HCT116 (cell line): ENCODE data around the gene GRIK1. TPM values are rescaled to one million over a fixed set of nuclear protein-coding genes. Genes with fewer than 3 reads are reported as not detected.

Experiments used
- ATAC-seq: fragments of 200-7000 bp; cut with Tn5 transposase; 2 replicates; pipeline ENCODE4 v1.9.1; 2020; ENCODE audit warnings: mild to moderate bottlenecking, moderate library complexity
- BruUV-seq: library from RNA; stranded (reverse); fragments of 400-500 nt; replicated peaks from 2 replicates; lab custom pipeline; 2021; lab: Mats Ljungman, UMichigan
- CTCF ChIA-PET: fragments of 300-600 bp; sonication (Branson Sonifier 250); formaldehyde crosslinking; loops from one replicate; lab custom pipeline; 2021; ENCODE audit warnings: antibody characterized with exemption; lab: Charles Lee
- POLR2A ChIA-PET: fragments of 300-600, 350-600 bp; sonication (Branson Sonifier 250); formaldehyde crosslinking; loops from one replicate; lab custom pipeline; 2021; ENCODE audit warnings: antibody characterized with exemption; lab: Charles Lee
- RAD21 ChIA-PET, 2 experiments: fragments of 300-600 bp; sonication (Branson Sonifier 250); formaldehyde crosslinking; loops; one replicate each; lab custom pipeline; 2023; ENCODE audit warnings: low total read pairs in 2 of 2; ENCODE audit not compliant: uncharacterized antibody in 2 of 2, unreplicated experiment in 2 of 2, low non-redundant PET in 1 of 2; lab: Charles Lee
- DNase-seq: peaks from one replicate; pipeline ENCODE4 v3.0.0-alpha.2; 2010; ENCODE audit warnings: low read depth, low spot score
- H2AFZ ChIP-seq: fragments of 200-600 bp; shearing (Covaris generic), sonication (generic); 2 replicates; pipeline ENCODE4 v1.6.1; 2017; ENCODE audit warnings: low read depth, mixed run types, mixed read lengths, antibody characterized with exemption, low read length; ENCODE audit not compliant: poor library complexity, severe bottlenecking
- H3K27ac ChIP-seq: 2 replicates; pipeline ENCODE4 v1.5.1; 2012; ENCODE audit warnings: low read depth, low read length
- H3K27me3 ChIP-seq: fragments of 200-600 bp; sonication (generic); 2 replicates; pipeline ENCODE4 v1.6.1; 2016; ENCODE audit warnings: mixed run types, low read length, mixed read lengths; ENCODE audit not compliant: insufficient read depth
- H3K36me3 ChIP-seq, 2 experiments: fragments of 200-500 bp in 1 of 2; fragments of 200-600 bp in 1 of 2; sonication (Bioruptor generic) in 1 of 2; sonication (generic) in 1 of 2; 2 replicates each; pipeline versions ENCODE4 v1.5.1 to v1.6.1; 2014 to 2016; ENCODE audit warnings: low read length in 2 of 2, inconsistent platforms in 1 of 2, mixed read lengths in 1 of 2, mixed run types in 1 of 2; ENCODE audit not compliant: insufficient read depth in 2 of 2, control insufficient read depth in 1 of 2
- H3K4me1 ChIP-seq, 2 experiments: fragments of 200-600 bp in 1 of 2; sonication (generic) in 1 of 2; 2 replicates each; pipeline versions ENCODE4 v1.5.1 to v1.6.1; 2012 to 2017; ENCODE audit warnings: low read length in 2 of 2, inconsistent platforms in 1 of 2, mild to moderate bottlenecking in 1 of 2, mixed read lengths in 1 of 2, mixed run types in 1 of 2, moderate library complexity in 1 of 2; ENCODE audit not compliant: insufficient read depth in 2 of 2, control insufficient read depth in 1 of 2
- H3K4me2 ChIP-seq: fragments of 200-600 bp; sonication (generic); 2 replicates; pipeline ENCODE4 v1.6.1; 2017; ENCODE audit warnings: mixed run types, low read length, mixed read lengths
- H3K4me3 ChIP-seq, 2 experiments: fragments of 200-600 bp in 1 of 2; sonication (generic) in 1 of 2; replicated peaks in 1 of 2; 2 replicates each; pipeline ENCODE4 v1.5.1; 2011 to 2016; ENCODE audit warnings: low read length in 2 of 2, control low read depth in 1 of 2, low read depth in 1 of 2, mild to moderate bottlenecking in 1 of 2, mixed read lengths in 1 of 2, mixed run types in 1 of 2
- H3K79me2 ChIP-seq: fragments of 200-600 bp; sonication (generic); 2 replicates; pipeline ENCODE4 v1.6.1; 2017; ENCODE audit warnings: mild to moderate bottlenecking, mixed run types, low read length, moderate library complexity, mixed read lengths; ENCODE audit not compliant: insufficient read depth
- H3K9ac ChIP-seq: fragments of 200-600 bp; sonication (generic); 2 replicates; pipeline ENCODE4 v1.6.1; 2016; ENCODE audit warnings: low read length, mixed read lengths
- H3K9me2 ChIP-seq: fragments of 200-600 bp; sonication (generic), shearing (Covaris generic); 2 replicates; pipeline ENCODE4 v1.6.1; 2017; ENCODE audit warnings: mixed run types, mild to moderate bottlenecking, moderate library complexity; ENCODE audit not compliant: insufficient read depth
- H3K9me3 ChIP-seq, 2 experiments: fragments of 200-500 bp in 1 of 2; fragments of 200-600 bp in 1 of 2; sonication (Bioruptor generic) in 1 of 2; sonication (generic) in 1 of 2; 2 replicates each; pipeline ENCODE4 v1.6.1; 2014 to 2017; ENCODE audit warnings: low read length in 2 of 2, mixed read lengths in 2 of 2, inconsistent platforms in 1 of 2, low read depth in 1 of 2, mild to moderate bottlenecking in 1 of 2, mixed run types in 1 of 2, moderate library complexity in 1 of 2; ENCODE audit not compliant: control insufficient read depth in 1 of 2, insufficient read depth in 1 of 2
- H4K20me1 ChIP-seq: fragments of 200-600 bp; sonication (generic), shearing (Covaris generic); 2 replicates; pipeline ENCODE4 v1.6.1; 2017; ENCODE audit warnings: mixed run types, mild to moderate bottlenecking, moderate library complexity; ENCODE audit not compliant: insufficient read depth
- CEBPB ChIP-seq: IDR thresholded peaks from 2 replicates; pipeline ENCODE4 v1.6.1; 2012; ENCODE audit warnings: low read depth
- EGR1 ChIP-seq: IDR thresholded peaks from 2 replicates; pipeline ENCODE4 v1.6.1; 2012; ENCODE audit warnings: low read depth
- JUND ChIP-seq: IDR thresholded peaks from 2 replicates; pipeline ENCODE4 v1.6.1; 2012
- MAX ChIP-seq: IDR thresholded peaks from 2 replicates; pipeline ENCODE4 v1.6.1; 2012
- POLR2AphosphoS5 ChIP-seq: IDR thresholded peaks from 2 replicates; pipeline ENCODE4 v1.6.1; 2011; ENCODE audit warnings: mild to moderate bottlenecking, low read depth, low read length, moderate library complexity
- RAD21 ChIP-seq: IDR thresholded peaks from 2 replicates; pipeline ENCODE4 v1.6.1; 2012; ENCODE audit warnings: low read depth, mild to moderate bottlenecking
- REST ChIP-seq: IDR thresholded peaks from 2 replicates; pipeline ENCODE4 v1.6.1; 2012; ENCODE audit warnings: low read depth
- ZBTB33 ChIP-seq: IDR thresholded peaks from 2 replicates; pipeline ENCODE4 v1.6.1; 2011; ENCODE audit warnings: mild to moderate bottlenecking, low read length, moderate library complexity; ENCODE audit not compliant: insufficient replicate concordance; ENCODE audit errors: extremely low read depth
- ZFX ChIP-seq: fragments of 450-650 bp; IDR thresholded peaks from 2 replicates; pipeline ENCODE4 v1.6.1; 2017
- ZNF274 ChIP-seq: fragments of 200-500 bp; sonication (Bioruptor generic); IDR thresholded peaks from 2 replicates; pipeline ENCODE4 v1.6.1; 2014; ENCODE audit warnings: mild to moderate bottlenecking, low read depth, low read length, inconsistent platforms
- intact Hi-C: fragments of 100-400 bp; cut with micrococcal nuclease; formaldehyde crosslinking; loops from 2 replicates; pipeline ENCODE4 v1.10.0; 2022
- total RNA-seq: library from RNA; stranded (reverse); gene quantifications from one replicate; pipeline ENCODE4 v1.2.1, GENCODE V29; 2021; ENCODE audit not compliant: unreplicated experiment

Gene GRIK1
- total RNA-seq, 1 experiment from 2014 or later: not detected

DNA sequence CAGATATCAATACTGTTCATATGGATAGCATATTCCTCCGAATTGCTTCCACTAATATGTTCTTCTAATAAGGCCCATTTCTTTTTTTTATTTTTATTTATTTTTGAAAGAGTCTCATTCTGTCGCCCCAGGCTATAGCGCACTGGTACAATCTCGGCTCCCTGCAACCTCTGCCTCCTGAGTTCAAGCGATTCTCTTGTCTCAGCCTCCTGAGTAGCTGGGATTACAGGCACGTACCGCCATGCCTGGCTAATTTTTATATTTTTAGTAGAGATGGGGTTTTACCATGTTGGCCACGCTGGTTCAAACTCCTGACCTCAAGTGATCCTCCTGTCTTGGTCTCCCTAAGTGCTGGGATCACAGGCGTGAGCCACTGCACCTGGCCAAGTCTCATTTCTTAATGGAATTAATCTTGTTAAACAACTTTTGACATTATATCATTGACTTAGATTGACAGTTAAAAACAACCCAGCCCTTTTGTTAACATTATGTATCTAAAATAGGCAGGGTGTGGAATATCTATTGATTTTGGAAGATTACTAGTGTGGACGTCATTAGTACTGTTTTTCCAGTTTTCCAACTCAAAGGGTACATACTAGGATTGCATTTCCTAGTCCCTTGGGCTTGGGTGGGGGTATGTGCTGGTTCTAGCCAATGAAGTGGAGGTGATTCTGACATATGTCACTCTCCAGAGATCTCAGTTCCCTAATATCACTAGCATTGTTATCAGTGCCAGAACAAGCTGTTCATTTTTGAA lies 281.4 kb downstream of the GRIK1 start:
- no peak overlapping the region for H3K27ac ChIP-seq
- TF ChIP-seq ZNF274: no peak
- TF ChIP-seq EGR1: no peak
- no peak for TF ChIP-seq POLR2AphosphoS5
- TF ChIP-seq ZBTB33: no peak
- TF ChIP-seq REST: no peak
- no peak for TF ChIP-seq CEBPB
- no peak for TF ChIP-seq ZFX
- no peak for TF ChIP-seq JUND
- no peak for TF ChIP-seq RAD21
- no peak for TF ChIP-seq MAX
- H3K4me3 ChIP-seq: no peak overlapping the region
- peaks cover 3 to 13% of the 10 kb centered on the region in 2 experiments; a peak in 2 of 4 replicates for H3K9me3 ChIP-seq
- ChIA-PET RAD21 (no interaction called here), POLR2A (no interaction called here), CTCF (no interaction called here)
- ATAC-seq: no peak
- BruUV-seq: no TSS peak
- H3K4me1 ChIP-seq: no peaks in the 10 kb centered on the region
- no peak overlapping the region for H3K9ac ChIP-seq
- no peaks in the 10 kb centered on the region for H3K27me3 ChIP-seq
- H4K20me1 ChIP-seq: no peaks in the 10 kb centered on the region
- no peak for DNase-seq
- intact Hi-C loops: no loop called here
- H2AFZ ChIP-seq: no peak overlapping the region
- no peaks in the 10 kb centered on the region for H3K36me3 ChIP-seq
- H3K4me2 ChIP-seq: no peak overlapping the region
- no peaks in the 10 kb centered on the region for H3K79me2 ChIP-seq
- H3K9me2 ChIP-seq: no peaks in the 10 kb centered on the region
